ENCODE results near the gene TUBB8. TPM values are rescaled to one million over a fixed set of nuclear protein-coding genes. Genes with fewer than 3 reads are reported as not detected.

TUBB8 gene
- total and polyA plus RNA-seq, 9 of the 15 experiments (the other 6 are each of a cell fraction or from before 2014, with no cell fraction given) = 0.07 TPM; not detected in 8

DNA sequence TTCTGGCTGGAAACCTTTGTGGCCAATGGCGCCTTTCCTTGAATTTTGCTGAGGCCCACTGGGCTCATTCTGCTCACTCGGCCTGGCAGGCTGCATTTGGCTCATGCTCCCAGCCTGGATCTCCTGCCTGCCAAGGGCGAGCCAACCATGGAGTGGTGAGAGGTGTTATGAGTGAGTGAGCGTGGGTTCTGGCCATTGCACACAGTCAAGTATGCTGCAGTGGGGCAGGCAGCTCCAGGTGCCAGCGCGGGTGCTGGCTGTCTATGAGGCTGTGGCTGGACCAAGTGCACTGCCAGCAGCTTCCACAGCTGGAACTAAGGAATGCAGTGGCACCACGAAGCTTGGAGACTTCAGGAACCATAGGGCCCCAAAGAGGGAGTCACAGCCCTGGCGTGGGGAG lies 42.2 kb upstream of the TUBB8 start (continued):
- TF ChIP-seq, protein P1, sequence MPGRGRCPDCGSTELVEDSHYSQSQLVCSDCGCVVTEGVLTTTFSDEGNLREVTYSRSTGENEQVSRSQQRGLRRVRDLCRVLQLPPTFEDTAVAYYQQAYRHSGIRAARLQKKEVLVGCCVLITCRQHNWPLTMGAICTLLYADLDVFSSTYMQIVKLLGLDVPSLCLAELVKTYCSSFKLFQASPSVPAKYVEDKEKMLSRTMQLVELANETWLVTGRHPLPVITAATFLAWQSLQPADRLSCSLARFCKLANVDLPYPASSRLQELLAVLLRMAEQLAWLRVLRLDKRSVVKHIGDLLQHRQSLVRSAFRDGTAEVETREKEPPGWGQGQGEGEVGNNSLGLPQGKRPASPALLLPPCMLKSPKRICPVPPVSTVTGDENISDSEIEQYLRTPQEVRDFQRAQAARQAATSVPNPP (IDR thresholded peaks at IDR 0.05; ENCODE audit: borderline replicate concordance, insufficient read depth, insufficient read length) = no peak

DNA sequence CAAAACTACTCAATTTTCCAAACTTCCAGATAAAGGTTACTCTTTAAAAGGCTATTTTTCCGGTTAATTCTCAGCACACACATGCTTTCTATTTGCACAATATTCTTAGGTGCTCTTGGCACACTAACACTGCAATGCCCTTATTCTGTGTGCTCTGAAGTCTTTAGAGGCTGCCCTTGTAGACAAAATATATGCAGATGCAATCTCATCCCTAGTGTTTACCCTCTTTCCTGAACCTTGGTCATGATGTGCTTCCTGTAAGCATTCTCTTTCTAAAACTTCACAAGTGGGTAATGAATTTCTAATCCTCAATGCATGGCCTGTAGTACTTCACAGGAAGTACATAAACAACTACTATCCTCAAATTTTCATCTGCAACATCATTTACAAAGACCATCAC lies 41.1 kb upstream of the TUBB8 start:
- 0% methylated on average over 1 of the region's 1 CpG for WGBS (ENCODE audit: insufficient coverage, low coverage, missing lambda C conversion rate)
- Histone ChIP-seq H3K27ac (ENCODE audit: extremely low read depth, low read depth, low read length) (no peak overlapping the region), H3K79me2 (ENCODE audit: control insufficient read depth, insufficient read depth, low read length) (no peaks in the 10 kb centered on the region), H3K9me1 (ENCODE audit: control insufficient read depth, insufficient read depth, low read length) (no peaks in the 10 kb centered on the region), H2AFZ (ENCODE audit: low read depth, low read length) (no peak overlapping the region), H3K4me2 (ENCODE audit: insufficient read depth, low read length) (no peak overlapping the region), H3K36me3 (ENCODE audit: control insufficient read depth, insufficient read depth, low read length) (no peaks in the 10 kb centered on the region), H3K4me1 (replicated peaks in 1 of 2; ENCODE audit: control insufficient read depth in 2 of 2, insufficient read depth in 2 of 2, low read length in 2 of 2) (peaks cover 6 to 10% of the 10 kb centered on the region in 2 experiments; a peak in 3 of 5 replicates), H3K4me3 (no peak overlapping the region), H3K9me3 (replicated peaks; ENCODE audit: control insufficient read depth, insufficient read depth, low read depth, low read length) (no peaks in the 10 kb centered on the region), H4K20me1 (replicated peaks; ENCODE audit: control insufficient read depth, insufficient read depth, low read length) (no peaks in the 10 kb centered on the region; the same call in 1 of the 2 replicates), H3K9ac (ENCODE audit: insufficient read depth in 1 of 2, low read depth in 2 of 2, low read length in 2 of 2) (no peak overlapping the region), H3K27me3 (ENCODE audit: control insufficient read depth in 2 of 2, insufficient read depth in 2 of 2, low read length in 2 of 2) (no peaks in the 10 kb centered on the region; a peak in 1 of 5 replicates)
- BruUV-seq (replicated peaks) = no TSS peak
- in situ Hi-C loops (cut with MboI) (no loop called here), intact Hi-C loops (cut with micrococcal nuclease) (no loop called here)
- peak in 1 of 2 experiments; percentile 12; a peak in 1 of 4 replicates for TF ChIP-seq FOXA3 (CRISPR knock-in tag; conservative IDR thresholded peaks at IDR 0.05 in 1 of 2, IDR thresholded peaks at IDR 0.05 in 1 of 2)
- TF ChIP-seq TAF9B (IDR thresholded peaks at IDR 0.05; ENCODE audit: partially characterized antibody) = no peak
- no peak for TF ChIP-seq BHLHE40 (IDR thresholded peaks at IDR 0.05; ENCODE audit: low read length)
- DNase-seq (ENCODE audit: extremely low read depth in 1 of 4, low spot score in 3 of 4) (no peak), FAIRE-seq (no peak), ATAC-seq (no peak)
- ChIA-PET CTCF (ENCODE audit: low intra/inter-chr PET ratio) (no interaction called here), POLR2A (no interaction called here)
